ENCODE data around the gene G3BP2. TPM values are rescaled to one million over a fixed set of nuclear protein-coding genes. Genes with fewer than 3 reads are reported as not detected.

The G3BP2 gene
- total RNA-seq, 1 donor from 2014 or later, result 281 TPM

GRCh38 chr4:75630937-75631329, 42.3 kb downstream of the G3BP2 start:
- Mint-ChIP-seq H3K36me3 (ENCODE audit: low read depth, unreplicated experiment) (no peaks in the 10 kb centered on the region), H3K27me3 (ENCODE audit: low read depth, unreplicated experiment) (no peaks in the 10 kb centered on the region), H3K27ac (ENCODE audit: unreplicated experiment) (peak overlapping the region; percentile 68), H3K4me1 (ENCODE audit: low read depth, unreplicated experiment) (peaks cover 24% of the 10 kb centered on the region), H3K4me3 (ENCODE audit: unreplicated experiment) (peak overlapping the region; percentile 86), H3K9me3 (ENCODE audit: unreplicated experiment) (no peaks in the 10 kb centered on the region)
- Histone ChIP-seq H3K79me2 (ENCODE audit: insufficient read depth, low read length) (no peaks in the 10 kb centered on the region), H3K9me3 (ENCODE audit: insufficient read depth, low read depth, low read length) (no peaks in the 10 kb centered on the region), H3K27me3 (ENCODE audit: insufficient read depth, low read length) (no peaks in the 10 kb centered on the region), H3K27ac (ENCODE audit: low read depth, low read length) (no peak overlapping the region), H3K4me1 (ENCODE audit: insufficient read depth, low read length) (peaks cover 11% of the 10 kb centered on the region), H4K20me1 (ENCODE audit: insufficient read depth, low read length) (no peaks in the 10 kb centered on the region), H3K9ac (ENCODE audit: low read length) (peak overlapping the region; percentile 68), H3K4me2 (ENCODE audit: low read length) (peak overlapping the region; percentile 98), H3K4me3 (ENCODE audit: insufficient read depth, low read depth, low read length) (peak overlapping the region; percentile 75), H3K36me3 (ENCODE audit: insufficient read depth, low read length) (no peaks in the 10 kb centered on the region), H2AFZ (ENCODE audit: low read depth, low read length) (peak overlapping the region; percentile 99)
- no peak for FAIRE-seq
- TF ChIP-seq, protein P1, sequence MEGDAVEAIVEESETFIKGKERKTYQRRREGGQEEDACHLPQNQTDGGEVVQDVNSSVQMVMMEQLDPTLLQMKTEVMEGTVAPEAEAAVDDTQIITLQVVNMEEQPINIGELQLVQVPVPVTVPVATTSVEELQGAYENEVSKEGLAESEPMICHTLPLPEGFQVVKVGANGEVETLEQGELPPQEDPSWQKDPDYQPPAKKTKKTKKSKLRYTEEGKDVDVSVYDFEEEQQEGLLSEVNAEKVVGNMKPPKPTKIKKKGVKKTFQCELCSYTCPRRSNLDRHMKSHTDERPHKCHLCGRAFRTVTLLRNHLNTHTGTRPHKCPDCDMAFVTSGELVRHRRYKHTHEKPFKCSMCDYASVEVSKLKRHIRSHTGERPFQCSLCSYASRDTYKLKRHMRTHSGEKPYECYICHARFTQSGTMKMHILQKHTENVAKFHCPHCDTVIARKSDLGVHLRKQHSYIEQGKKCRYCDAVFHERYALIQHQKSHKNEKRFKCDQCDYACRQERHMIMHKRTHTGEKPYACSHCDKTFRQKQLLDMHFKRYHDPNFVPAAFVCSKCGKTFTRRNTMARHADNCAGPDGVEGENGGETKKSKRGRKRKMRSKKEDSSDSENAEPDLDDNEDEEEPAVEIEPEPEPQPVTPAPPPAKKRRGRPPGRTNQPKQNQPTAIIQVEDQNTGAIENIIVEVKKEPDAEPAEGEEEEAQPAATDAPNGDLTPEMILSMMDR (IDR thresholded peaks at IDR 0.05; ENCODE audit: insufficient read depth, low read depth, low read length), result no peak
- DNase-seq (ENCODE audit: low read depth), result no peak

- peak; percentile 36 for DNase-seq (ENCODE audit: low read depth)
- no peak within 1 kb of the TSS for H3K27ac ChIP-seq (ENCODE audit: low read depth, low read length)
Measured at GRCh38 chr4:75630174-75630936, 42.9 kb downstream of the G3BP2 start, which contains the start of gene CDKL2. CDKL2 (minus strand) TSS chr4:75630528; CDS start chr4:75625988, 4,540 bp downstream.

More at GRCh38 chr4:75630174-75630936, 42.9 kb downstream of the G3BP2 start, which contains the start of gene CDKL2:
- Mint-ChIP-seq H3K4me3 (ENCODE audit: unreplicated experiment) (peak within 1 kb of the TSS; percentile 86), H3K9me3 (ENCODE audit: unreplicated experiment) (no peaks in the 10 kb centered on the region), H3K27me3 (ENCODE audit: low read depth, unreplicated experiment) (no peaks in the 10 kb centered on the region), H3K4me1 (ENCODE audit: low read depth, unreplicated experiment) (peaks cover 18% of the 10 kb centered on the region), H3K36me3 (ENCODE audit: low read depth, unreplicated experiment) (no peaks in the 10 kb centered on the region), H3K27ac (ENCODE audit: unreplicated experiment) (peak within 1 kb of the TSS; percentile 68)
- H3K9ac ChIP-seq (ENCODE audit: low read length), result peak within 1 kb of the TSS; percentile 68
- peak within 1 kb of the TSS; percentile 75 for H3K4me3 ChIP-seq (ENCODE audit: insufficient read depth, low read depth, low read length)
- peak within 1 kb of the TSS; percentile 98 for H3K4me2 ChIP-seq (ENCODE audit: low read length)
- H3K4me1 ChIP-seq (ENCODE audit: insufficient read depth, low read length), result peaks cover 11% of the 10 kb centered on the region
- TF ChIP-seq, protein P1 (IDR thresholded peaks at IDR 0.05; ENCODE audit: insufficient read depth, low read depth, low read length), result no peak
- TF ChIP-seq EZH2 (IDR thresholded peaks at IDR 0.05; ENCODE audit: insufficient read depth, low read length), result no peak
- peak within 1 kb of the TSS; percentile 99 for H2AFZ ChIP-seq (ENCODE audit: low read depth, low read length)
- FAIRE-seq, result no peak
- H4K20me1 ChIP-seq (ENCODE audit: insufficient read depth, low read length), result no peaks in the 10 kb centered on the region
- no peaks in the 10 kb centered on the region for H3K36me3 ChIP-seq (ENCODE audit: insufficient read depth, low read length)
- H3K9me3 ChIP-seq (ENCODE audit: insufficient read depth, low read depth, low read length), result no peaks in the 10 kb centered on the region
- H3K79me2 ChIP-seq (ENCODE audit: insufficient read depth, low read length), result no peaks in the 10 kb centered on the region
- H3K27me3 ChIP-seq (ENCODE audit: insufficient read depth, low read length), result no peaks in the 10 kb centered on the region
